ENCODE results near the gene TIMM17A. TPM values are rescaled to one million over a fixed set of nuclear protein-coding genes. Genes with fewer than 3 reads are reported as not detected.

TIMM17A gene
- total RNA-seq, 1 donor from 2014 or later = 83.6 TPM

Small RNA genes lying within 50 kb of the gene (microRNA-seq; reads per million reads assigned to microRNA genes)
- gene MIR6740 = not detected

Other genes starting within 250 kb of the TIMM17A start
- gene IPO9, start 126.3 kb upstream of the TIMM17A start, total RNA-seq = 22.6 TPM
- 159 TPM for gene SHISA4, start 66.6 kb upstream of the TIMM17A start, total RNA-seq
- 10.8 TPM for gene LMOD1, start 9.0 kb upstream of the TIMM17A start, total RNA-seq
- 18.7 TPM for gene RNPEP, start 27.1 kb downstream of the TIMM17A start, total RNA-seq
- gene ELF3, start 55.1 kb downstream of the TIMM17A start, total RNA-seq = 0.54 TPM
- 0.08 TPM for gene GPR37L1, start 167.4 kb downstream of the TIMM17A start, total RNA-seq
- gene ARL8A, start 189.2 kb downstream of the TIMM17A start, total RNA-seq = 64.6 TPM
- 0.51 TPM for gene PTPN7, start 205.1 kb downstream of the TIMM17A start, total RNA-seq
- 4.1 TPM for gene LGR6, start 238.3 kb downstream of the TIMM17A start, total RNA-seq

All from Right ventricle myocardium inferior (tissue), 1 donor.